Activated CD8-positive, alpha-beta T cell treated with anti-CD3 and anti-CD28 coated beads for 36 hours (primary cell): ENCODE results near the gene LIX1. TPM values are rescaled to one million over a fixed set of nuclear protein-coding genes. Genes with fewer than 3 reads are reported as not detected.
"Not testable (repeated sequence)": the region's sequence is repeated elsewhere in the genome, so short reads cannot be mapped to it uniquely, and the experiment has no call there.

Source experiments
- ATAC-seq: fragments of 200-7000 bp; cut with Tn5 transposase; one replicate; pipeline ENCODE4 v1.10.0; 2021; ENCODE audit warnings: mild to moderate bottlenecking, moderate library complexity
- CTCF ChIA-PET: fragments of 350-600 bp; sonication (Branson Sonifier 250); formaldehyde crosslinking; loops from one replicate; lab custom pipeline; 2021; ENCODE audit warnings: antibody characterized with exemption; lab: Charles Lee
- POLR2A ChIA-PET: fragments of 350-600 bp; sonication (Branson Sonifier 250); formaldehyde crosslinking; loops from one replicate; lab custom pipeline; 2021; ENCODE audit warnings: antibody characterized with exemption; lab: Charles Lee
- DNase-seq: peaks from one replicate; pipeline ENCODE4 v3.0.0-alpha.2; 2020
- H3K27ac Mint-ChIP-seq: one replicate; pipeline ENCODE4 v1.8.0; 2021; ENCODE audit warnings: mild to moderate bottlenecking, mixed read lengths
- H3K27me3 Mint-ChIP-seq: one replicate; pipeline ENCODE4 v1.8.0; 2021; ENCODE audit warnings: mixed read lengths
- H3K36me3 Mint-ChIP-seq: one replicate; pipeline ENCODE4 v1.8.0; 2021; ENCODE audit warnings: low read depth, mixed read lengths
- H3K4me1 Mint-ChIP-seq: one replicate; pipeline ENCODE4 v1.8.0; 2021; ENCODE audit warnings: low read depth, mixed read lengths
- H3K4me3 Mint-ChIP-seq: one replicate; pipeline ENCODE4 v1.8.0; 2021; ENCODE audit warnings: mild to moderate bottlenecking, moderate library complexity, mixed read lengths
- H3K9me3 Mint-ChIP-seq: one replicate; pipeline ENCODE4 v1.8.0; 2021; ENCODE audit warnings: mixed read lengths
- CTCF ChIP-seq: fragments of 200-600 bp; IDR thresholded peaks from one replicate; pipeline ENCODE4 v1.8.0; 2022; ENCODE audit warnings: antibody characterized with exemption, mild to moderate bottlenecking
- intact Hi-C: fragments of 100-400 bp; cut with micrococcal nuclease; formaldehyde crosslinking; loops from one replicate; pipeline ENCODE4 v1.10.0; 2022
- total RNA-seq, 2 experiments: library from RNA; stranded (reverse); gene quantifications; one replicate each; pipeline ENCODE4 v1.2.3, GENCODE V29; 2021

Gene LIX1
- total RNA-seq, 2 experiments from 2014 or later, result not detected

- ChIA-PET CTCF (interaction anchor here (0.9 to 8.8 kb wide), 6 partner anchors 9 to 396 kb away, joined by 3 to 83 read pairs (median 5); no protein-coding TSS in a partner anchor), POLR2A (no interaction called here)
- no peaks in the 10 kb centered on the region for H3K4me1 Mint-ChIP-seq
- H3K27me3 Mint-ChIP-seq, result no peaks in the 10 kb centered on the region
- TF ChIP-seq CTCF, result no peak
- no peak for ATAC-seq
- H3K9me3 Mint-ChIP-seq, result no peaks in the 10 kb centered on the region
- no peak for DNase-seq
- no peak overlapping the region for H3K4me3 Mint-ChIP-seq
- intact Hi-C loops, result no loop called here
- no peak overlapping the region for H3K27ac Mint-ChIP-seq
- H3K36me3 Mint-ChIP-seq, result no peaks in the 10 kb centered on the region
Observed at GRCh38 chr5:97148288-97148687, 5.9 kb upstream of the LIX1 start.

- ChIA-PET CTCF (interaction anchor here (1.2 to 2.8 kb wide), 6 partner anchors 10 to 350 kb away, joined by 3 to 34 read pairs (median 16); no protein-coding TSS in a partner anchor), POLR2A (interaction anchor here (0.6 kb wide), 1 partner anchor 81 kb away, joined by 3 read pairs; no protein-coding TSS in a partner anchor)
- Mint-ChIP-seq H3K9me3 (no peaks in the 10 kb centered on the region), H3K4me3 (no peak overlapping the region), H3K4me1 (no peaks in the 10 kb centered on the region), H3K36me3 (no peaks in the 10 kb centered on the region), H3K27ac (no peak overlapping the region), H3K27me3 (peaks cover 8% of the 10 kb centered on the region)
- DNase-seq (no peak), ATAC-seq (no peak)
- no peak for TF ChIP-seq CTCF
- intact Hi-C loops, result loop anchor here (2.0 to 5.0 kb wide), 2 partner anchors 147 to 271 kb away; no protein-coding TSS in a partner anchor
Observed at GRCh38 chr5:97143704-97144103, 1.3 kb upstream of the LIX1 start.

GRCh38 chr5:97141539-97141938, 872 bp downstream of the LIX1 start:
- ATAC-seq (no peak), DNase-seq (no peak)
- Mint-ChIP-seq H3K27ac (no peak overlapping the region), H3K4me3 (no peak overlapping the region), H3K4me1 (no peaks in the 10 kb centered on the region), H3K27me3 (peaks cover 8% of the 10 kb centered on the region), H3K9me3 (no peaks in the 10 kb centered on the region), H3K36me3 (no peaks in the 10 kb centered on the region)
- ChIA-PET CTCF (interaction anchor here (1.2 to 2.8 kb wide), 17 partner anchors 14 to 390 kb away, joined by 3 to 34 read pairs (median 6); no protein-coding TSS in a partner anchor), POLR2A (interaction anchor here (1.2 kb wide), 1 partner anchor 46 kb away, joined by 5 read pairs; no protein-coding TSS in a partner anchor)
- intact Hi-C loops, result loop anchor here (5.0 kb wide), 1 partner anchor 269 kb away; no protein-coding TSS in a partner anchor
- TF ChIP-seq CTCF, result no peak

- intact Hi-C loops, result loop anchor here (5.0 kb wide), 1 partner anchor 269 kb away; no protein-coding TSS in a partner anchor
- ChIA-PET POLR2A (no interaction called here), CTCF (interaction anchor here (1.2 to 3.0 kb wide), 9 partner anchors 13 to 379 kb away, joined by 3 to 34 read pairs (median 7); no protein-coding TSS in a partner anchor)
- Mint-ChIP-seq H3K27ac (no peak overlapping the region), H3K36me3 (no peaks in the 10 kb centered on the region), H3K27me3 (peaks cover 8% of the 10 kb centered on the region), H3K9me3 (no peaks in the 10 kb centered on the region), H3K4me3 (no peak overlapping the region), H3K4me1 (no peaks in the 10 kb centered on the region)
- no peak for DNase-seq
- no peak for ATAC-seq
- no peak for TF ChIP-seq CTCF
Observed at GRCh38 chr5:97141031-97141430, 1.4 kb downstream of the LIX1 start.

GRCh38 chr5:97140250-97140649, 2.2 kb downstream of the LIX1 start:
- not testable (repeated sequence) for H3K27me3 Mint-ChIP-seq, H3K4me3 Mint-ChIP-seq, H3K4me1 Mint-ChIP-seq, H3K36me3 Mint-ChIP-seq, DNase-seq, H3K27ac Mint-ChIP-seq, ATAC-seq, H3K9me3 Mint-ChIP-seq
- ChIA-PET CTCF (interaction anchor here (0.7 to 3.0 kb wide), 7 partner anchors 8 to 388 kb away, joined by 3 to 14 read pairs (median 7); no protein-coding TSS in a partner anchor), POLR2A (interaction anchor here (1.3 kb wide), 1 partner anchor 10 kb away, joined by 4 read pairs; no protein-coding TSS in a partner anchor)
- intact Hi-C loops, result loop anchor here (5.0 kb wide), 1 partner anchor 268 kb away; no protein-coding TSS in a partner anchor
